Measurements from ENCODE around the gene UXT.
A peak's percentile ranks its signal among the peaks of the same experiment; 100 is the strongest.
"Not testable (repeated sequence)": the region's sequence is repeated elsewhere in the genome, so short reads cannot be mapped to it uniquely, and the experiment has no call there.

The UXT gene, protein sequence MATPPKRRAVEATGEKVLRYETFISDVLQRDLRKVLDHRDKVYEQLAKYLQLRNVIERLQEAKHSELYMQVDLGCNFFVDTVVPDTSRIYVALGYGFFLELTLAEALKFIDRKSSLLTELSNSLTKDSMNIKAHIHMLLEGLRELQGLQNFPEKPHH

DNA sequence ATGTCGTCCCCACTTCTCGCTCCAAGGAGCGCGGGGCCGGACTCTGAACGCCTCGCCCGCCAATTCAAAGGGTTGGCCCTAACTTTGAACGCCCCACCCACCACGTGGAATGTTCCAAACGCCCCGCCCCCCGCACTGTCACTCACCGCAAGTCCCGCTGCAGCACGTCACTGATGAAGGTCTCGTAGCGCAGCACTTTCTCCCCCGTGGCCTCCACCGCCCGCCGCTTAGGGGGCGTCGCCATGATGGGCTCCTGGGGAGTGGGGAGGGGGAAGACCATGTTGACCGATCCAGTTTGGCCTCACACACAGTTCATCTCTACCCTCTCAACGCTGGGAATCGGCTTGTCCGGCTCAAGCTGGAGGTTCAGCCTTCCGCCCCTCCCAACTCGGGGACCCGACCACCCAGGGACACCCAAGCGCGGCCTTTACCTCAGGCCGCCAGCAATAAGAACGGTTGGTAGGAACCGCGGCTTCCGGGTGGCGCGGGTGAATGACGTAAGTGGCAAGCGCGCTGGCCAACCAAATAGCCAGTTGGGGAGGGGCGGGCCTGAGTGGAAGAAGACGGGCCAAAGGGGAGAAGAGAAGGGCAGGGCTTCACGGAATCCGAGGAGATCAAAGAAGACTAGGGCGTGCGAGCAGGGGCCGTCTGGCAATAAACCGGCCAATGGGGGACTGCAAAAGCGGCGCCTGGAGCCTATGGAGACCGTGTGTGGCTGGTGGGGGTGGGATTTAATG lies at the start of gene UXT:
Gene UXT, minus strand, starts transcription at position 497 of the 737 bp plus-strand sequence. Its CDS starts 253 bp downstream, at position 244.
- peak; percentile 99 for FAIRE-seq
- DNase-seq (ENCODE audit: extremely low spot score, insufficient read length, low read depth) = peak; percentile 65

DNA sequence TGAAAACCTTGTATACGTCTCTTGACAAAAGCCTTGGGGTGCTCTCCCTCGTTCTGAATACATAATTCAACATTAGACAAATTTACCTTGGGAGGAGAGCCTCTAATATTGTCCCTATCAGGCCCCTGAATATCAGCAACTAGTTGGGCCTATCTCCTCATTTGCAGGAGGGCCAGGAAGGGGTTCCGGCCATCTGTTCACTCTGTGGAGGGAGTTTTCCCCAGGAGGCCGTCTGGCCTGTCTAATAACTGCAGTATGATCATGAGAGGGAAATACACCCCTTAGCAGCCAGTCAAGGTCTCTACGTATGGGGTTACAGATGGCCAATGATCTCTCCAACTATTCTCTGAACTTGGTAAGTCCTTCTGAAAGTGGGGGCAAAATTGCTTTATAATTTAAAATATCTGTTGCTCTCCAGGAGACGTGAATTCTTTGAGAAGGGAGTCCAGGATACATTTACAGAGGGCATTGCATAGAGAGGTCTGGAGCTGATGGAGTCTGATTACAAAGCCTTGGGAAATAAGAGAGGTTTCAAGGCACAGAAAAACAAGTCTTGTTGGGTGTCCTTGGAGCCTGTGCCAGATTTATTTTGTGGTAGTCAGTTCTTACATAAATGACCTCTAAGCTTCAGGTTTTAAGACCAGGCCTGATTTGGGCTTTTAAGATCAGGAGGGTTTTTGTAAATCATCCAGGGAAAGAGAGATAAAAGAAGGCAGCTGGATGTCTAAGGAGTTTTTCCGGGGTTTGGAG lies 48.2 kb upstream of the UXT start:
- no peak for FAIRE-seq
- no peak for DNase-seq (ENCODE audit: extremely low spot score, insufficient read length, low read depth)

DNA sequence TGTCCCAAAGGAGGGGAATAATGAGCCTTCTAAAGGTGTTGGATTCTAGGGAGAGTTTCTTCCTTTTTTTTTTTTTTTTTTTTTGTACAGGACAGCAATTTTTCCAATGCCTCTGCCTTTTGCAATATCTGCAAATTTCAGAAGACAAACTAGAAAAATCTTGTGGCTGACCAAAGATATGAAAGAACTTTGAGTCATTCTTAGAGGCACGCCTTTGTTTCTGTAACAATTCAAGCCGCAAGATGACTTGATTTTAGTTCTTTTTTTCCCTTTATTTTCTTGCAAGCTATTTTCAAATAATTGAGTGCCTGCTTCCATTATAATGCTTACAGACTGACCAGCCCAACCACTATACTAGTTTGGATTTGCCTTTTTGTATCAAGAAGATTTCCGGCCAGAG lies 47.6 kb upstream of the UXT start:
- DNase-seq (ENCODE audit: extremely low spot score, insufficient read length, low read depth) (no peak), FAIRE-seq (no peak)

GRCh38 chrX:47704736-47705135 lies 45.8 kb upstream of the UXT start:
- FAIRE-seq = no peak
- DNase-seq (ENCODE audit: extremely low spot score, insufficient read length, low read depth) = no peak

- DNase-seq (ENCODE audit: extremely low spot score, insufficient read length, low read depth) = no peak
- FAIRE-seq = no peak
Observed at GRCh38 chrX:47697181-47697580, 38.2 kb upstream of the UXT start.

DNA sequence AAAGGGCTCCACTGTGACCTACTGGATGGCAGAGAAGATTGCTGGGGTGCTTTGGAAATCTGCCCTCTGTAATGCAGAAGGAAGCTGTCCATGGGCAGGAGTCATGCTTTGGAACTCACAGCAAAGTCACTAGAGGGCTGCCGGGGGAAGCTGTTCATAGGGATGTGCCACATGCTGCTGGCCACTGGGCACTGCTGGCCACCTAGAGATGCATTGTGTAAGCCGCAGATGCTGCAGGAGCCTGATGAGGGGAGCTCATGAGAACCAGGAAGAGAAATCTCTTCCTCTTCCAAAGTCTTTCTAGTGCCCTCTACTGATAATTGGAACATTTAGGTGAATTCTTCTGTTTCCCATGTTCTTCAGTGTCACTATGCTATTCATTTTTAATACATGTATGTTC lies 31.2 kb upstream of the UXT start:
- FAIRE-seq = no peak
- DNase-seq (ENCODE audit: extremely low spot score, insufficient read length, low read depth) = no peak

DNA sequence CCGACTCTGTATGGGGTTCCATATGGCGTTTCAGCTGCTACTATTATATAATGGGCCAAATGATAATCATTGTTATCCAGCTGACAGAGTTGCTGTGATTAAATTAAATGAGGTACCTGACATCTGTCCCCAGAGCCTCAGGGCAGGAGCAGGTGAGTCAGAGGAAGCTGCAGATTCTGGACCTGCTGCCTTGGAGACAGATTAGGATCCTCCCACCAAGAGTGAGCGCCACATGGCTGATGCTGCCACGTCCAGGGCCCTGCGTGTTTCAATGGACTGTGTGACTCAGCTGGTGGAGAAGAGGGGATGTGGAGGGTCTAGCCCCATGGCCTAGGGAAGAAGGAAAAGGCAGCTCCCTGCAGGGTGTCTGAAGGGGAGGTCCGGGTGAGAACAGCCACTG lies 28.3 kb upstream of the UXT start:
- no peak for DNase-seq (ENCODE audit: extremely low spot score, insufficient read length, low read depth)
- no peak for FAIRE-seq

DNA sequence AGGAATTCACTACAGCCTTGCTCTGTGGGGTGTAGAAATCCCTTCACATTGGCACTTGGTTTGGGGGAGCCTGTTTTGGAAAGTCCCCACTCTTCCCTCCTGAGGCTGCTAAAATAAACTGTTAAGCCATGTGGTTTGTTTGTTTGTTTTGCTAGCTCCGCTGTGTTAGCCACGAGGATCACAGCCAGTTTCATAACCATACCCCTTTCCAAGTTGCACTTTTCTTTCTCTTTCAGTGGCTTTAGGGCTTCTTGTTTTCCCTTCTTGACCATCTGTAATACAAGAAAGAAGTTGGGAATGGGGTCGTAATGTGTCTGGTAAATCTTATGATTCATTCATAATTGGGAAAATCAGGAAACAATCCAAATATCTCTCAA lies 24.8 kb upstream of the UXT start:
- DNase-seq (ENCODE audit: extremely low spot score, insufficient read length, low read depth) (no peak), FAIRE-seq (no peak)

- FAIRE-seq = no peak
- no peak for DNase-seq (ENCODE audit: extremely low spot score, insufficient read length, low read depth)
Observed at GRCh38 chrX:47683184-47683828, 24.3 kb upstream of the UXT start.

DNA sequence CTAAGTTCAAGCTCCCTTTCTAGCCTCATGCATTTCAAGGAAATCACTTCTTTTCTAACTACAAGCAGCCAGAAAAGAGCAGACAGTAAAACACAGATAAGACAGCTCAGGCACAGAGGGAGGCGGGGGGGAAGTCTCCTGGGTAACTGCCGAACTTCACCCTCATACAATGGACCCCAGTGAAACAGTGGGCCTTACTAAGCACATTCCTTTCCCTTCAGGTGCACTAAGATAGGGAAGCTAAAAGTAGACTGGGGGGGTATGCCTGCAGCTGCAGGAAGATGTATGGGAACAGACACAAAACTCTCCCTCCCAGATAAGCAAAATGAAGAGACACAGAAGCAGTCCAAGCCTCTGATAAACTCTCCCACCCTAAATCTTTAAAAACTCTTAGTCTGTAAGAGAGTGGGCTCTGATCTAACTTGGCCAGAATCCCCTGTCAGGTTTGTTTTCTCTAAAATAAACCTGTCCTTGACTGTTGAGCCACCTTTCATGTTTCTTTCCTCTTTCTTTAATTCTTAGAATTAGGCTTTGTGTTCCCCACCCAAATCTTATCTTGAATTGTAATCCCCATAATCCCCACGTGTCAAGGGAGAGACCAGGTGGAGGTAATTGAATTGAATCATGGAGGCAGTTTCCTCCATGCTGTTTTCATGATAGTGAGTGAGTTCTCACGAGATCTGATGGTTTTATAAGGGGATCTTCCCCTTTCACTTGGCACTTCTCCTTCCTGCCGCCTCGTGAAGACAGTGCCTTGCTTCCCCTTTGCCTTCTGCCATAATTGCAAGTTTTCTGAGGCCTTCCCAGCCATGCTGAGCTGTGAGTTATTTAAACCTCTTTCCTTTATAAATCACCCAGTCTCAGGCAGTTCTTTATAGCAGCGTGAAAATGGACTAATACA lies 17.2 kb upstream of the UXT start:
- not testable (repeated sequence) for DNase-seq (ENCODE audit: extremely low spot score, insufficient read length, low read depth); FAIRE-seq

GRCh38 chrX:47674776-47675175 lies 15.8 kb upstream of the UXT start:
- FAIRE-seq = no peak
- no peak for DNase-seq (ENCODE audit: extremely low spot score, insufficient read length, low read depth)

DNA sequence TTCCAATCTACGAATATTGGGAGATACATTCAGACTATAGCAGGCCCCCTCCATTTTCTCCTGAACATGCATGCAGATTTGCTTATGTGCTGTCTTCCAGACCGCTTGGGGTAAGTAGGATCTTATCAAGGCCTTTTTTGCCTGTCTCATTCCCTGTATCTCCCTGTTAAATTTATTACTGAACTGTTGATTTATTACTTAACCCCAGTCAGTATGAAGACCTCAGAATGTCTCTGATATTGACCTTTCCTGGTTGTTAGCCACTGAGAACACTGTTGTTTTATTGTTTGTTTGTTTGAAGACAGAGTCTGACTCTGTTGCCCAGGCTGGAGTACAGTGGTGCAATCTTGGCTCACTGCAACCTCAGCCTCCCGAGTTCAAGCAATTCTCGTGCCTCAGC lies 6.8 kb upstream of the UXT start:
- DNase-seq (ENCODE audit: extremely low spot score, insufficient read length, low read depth); FAIRE-seq: not testable (repeated sequence)

DNA sequence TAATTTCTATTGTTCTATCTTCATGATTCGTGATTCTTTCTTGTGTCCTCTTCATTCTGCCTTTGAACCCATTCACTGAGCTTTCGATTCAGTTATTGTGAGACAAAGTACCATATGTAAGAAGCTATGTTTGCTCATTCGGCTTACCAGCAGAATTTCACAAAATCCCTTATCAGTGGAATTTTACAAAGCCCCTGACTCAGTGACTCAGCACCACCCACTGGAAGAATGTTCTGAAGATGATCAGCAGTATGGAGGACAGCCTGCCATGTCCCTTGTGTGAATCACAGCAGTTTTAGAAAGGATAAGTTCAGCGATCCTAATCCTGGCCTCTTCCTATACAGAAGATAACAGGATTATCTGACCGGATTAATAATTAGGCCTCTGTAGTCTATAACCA lies 5.8 kb upstream of the UXT start:
- FAIRE-seq = no peak

GRCh38 chrX:47662144-47662657 lies 3.2 kb upstream of the UXT start:
- DNase-seq (ENCODE audit: extremely low spot score, insufficient read length, low read depth) (no peak), FAIRE-seq (no peak)

More for the DNA sequence above, 5.8 kb upstream of the UXT start:
- no peak for DNase-seq (ENCODE audit: extremely low spot score, insufficient read length, low read depth)

DNA sequence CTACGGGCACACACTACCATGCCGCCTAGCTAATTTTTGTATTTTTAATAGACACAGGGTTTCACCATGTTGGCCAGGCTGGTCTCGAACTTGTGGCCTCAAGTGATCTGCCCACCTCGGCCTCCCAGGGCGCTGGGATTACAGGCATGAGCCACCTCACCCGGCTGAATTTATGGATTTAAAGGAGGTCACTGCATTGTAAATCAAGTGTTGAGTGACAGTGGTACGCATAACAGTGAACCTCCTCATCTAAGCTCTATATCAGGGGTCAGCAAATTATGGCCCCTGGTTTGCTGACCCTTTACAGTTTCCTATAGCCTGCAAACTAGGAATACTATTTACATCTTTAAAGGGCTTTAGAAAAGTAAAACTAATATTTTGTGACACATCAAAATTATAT lies 2.6 kb upstream of the UXT start:
- FAIRE-seq = no peak
- no peak for DNase-seq (ENCODE audit: extremely low spot score, insufficient read length, low read depth)

DNA sequence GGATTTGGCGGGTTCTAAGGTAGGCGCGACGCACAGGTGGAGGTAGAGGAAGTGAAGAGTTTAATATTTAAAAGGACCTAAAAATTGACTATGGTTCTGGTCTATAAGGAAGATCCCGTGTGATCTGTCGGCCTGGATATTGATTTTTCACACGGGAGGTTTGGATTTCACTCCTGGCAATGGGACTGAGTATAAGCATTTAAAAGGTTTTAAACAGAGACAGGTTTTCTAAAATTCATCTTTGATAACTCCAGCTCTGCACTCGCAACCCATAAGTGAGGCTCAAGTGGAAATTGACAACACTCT lies 394 bp upstream of the UXT start:
- DNase-seq (ENCODE audit: extremely low spot score, insufficient read length, low read depth) = no peak
- FAIRE-seq = no peak

GRCh38 chrX:47658301-47658683 lies 688 bp downstream of the UXT start:
- FAIRE-seq (no peak), DNase-seq (ENCODE audit: extremely low spot score, insufficient read length, low read depth) (no peak)

DNA sequence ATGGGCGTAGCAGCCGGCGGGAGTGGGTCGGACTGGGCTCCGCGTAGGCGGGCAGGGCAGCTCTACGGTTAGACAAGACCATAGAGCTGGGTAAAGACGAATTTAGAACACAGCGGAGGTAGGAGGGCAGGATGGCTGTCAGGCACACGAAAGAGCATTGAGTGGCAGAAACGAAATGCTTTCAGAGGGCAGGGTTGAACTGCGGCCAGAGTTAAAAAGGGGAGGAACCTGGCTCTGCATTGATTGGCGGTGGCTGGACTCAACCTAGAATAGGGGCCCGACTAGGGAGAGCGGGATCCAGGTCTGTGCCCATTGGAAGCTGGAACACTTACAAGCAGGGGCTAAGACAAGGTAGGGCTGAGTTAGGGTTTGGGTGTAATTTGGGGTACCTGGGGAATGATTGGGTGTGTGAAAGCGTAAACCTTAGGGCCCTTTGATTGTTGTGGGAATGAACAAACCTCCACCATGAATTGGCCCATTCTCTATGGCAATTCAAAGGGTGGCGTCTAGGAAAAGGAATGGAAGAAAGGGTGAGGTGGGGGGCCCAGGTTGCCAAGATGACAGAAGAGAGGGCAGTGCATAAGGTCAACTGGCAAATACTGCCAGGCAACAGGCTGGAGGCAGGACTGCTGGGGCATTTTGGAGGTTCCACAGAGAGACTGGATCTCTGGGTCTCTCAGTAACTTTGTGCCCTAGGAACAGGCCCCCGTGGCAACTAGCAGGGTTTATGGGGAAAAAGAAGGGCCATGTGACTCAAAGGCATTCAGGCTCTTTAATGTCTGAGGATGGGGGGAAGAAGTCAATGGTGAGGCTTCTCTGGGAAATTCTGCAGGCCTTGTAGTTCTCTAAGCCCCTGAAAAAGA lies 7.7 kb downstream of the UXT start:
- no peak for DNase-seq (ENCODE audit: extremely low spot score, insufficient read length, low read depth)
- no peak for FAIRE-seq

Measured in GM18507 (cell line).